PC-9 (cell line): ENCODE results near the gene EHD2. TPM values are rescaled to one million over a fixed set of nuclear protein-coding genes. Genes with fewer than 3 reads are reported as not detected.
"Not testable (repeated sequence)": the region's sequence is repeated elsewhere in the genome, so short reads cannot be mapped to it uniquely, and the experiment has no call there.

Experiments used
- BruUV-seq: library from RNA; stranded (reverse); fragments of 400-500 nt; replicated peaks from 2 replicates; lab custom pipeline; 2021; lab: Mats Ljungman, UMichigan
- CTCF ChIA-PET: fragments of 300-600 bp; sonication (Branson Sonifier 250); formaldehyde crosslinking; loops from one replicate; lab custom pipeline; 2022; ENCODE audit warnings: antibody characterized with exemption; lab: Charles Lee
- POLR2A ChIA-PET: fragments of 300-600 bp; sonication (Branson Sonifier 250); formaldehyde crosslinking; loops from one replicate; lab custom pipeline; 2022; ENCODE audit warnings: antibody characterized with exemption; ENCODE audit not compliant: unreplicated experiment; lab: Charles Lee
- DNase-seq, 2 experiments: peaks; one replicate each; pipeline versions ENCODE4 v3.0.0 to v3.0.0-alpha.2; 2015 to 2022; ENCODE audit warnings: mixed read lengths in 1 of 2
- H2AFZ ChIP-seq: fragments of 200-600 bp; sonication (generic); 2 replicates; pipeline ENCODE4 v1.8.1; 2017; ENCODE audit warnings: antibody characterized with exemption
- H3F3A ChIP-seq: fragments of 200-600 bp; sonication (generic); 2 replicates; pipeline ENCODE4 v1.8.1; 2017; ENCODE audit warnings: antibody characterized with exemption, mild to moderate bottlenecking, low read depth; ENCODE audit not compliant: insufficient read depth
- H3K27ac ChIP-seq: fragments of 200-600 bp; sonication (generic); 2 replicates; pipeline ENCODE4 v1.6.1; 2016; ENCODE audit warnings: mixed run types
- H3K27me3 ChIP-seq: fragments of 200-600 bp; sonication (generic); 2 replicates; pipeline ENCODE4 v1.6.1; 2016; ENCODE audit warnings: low read depth, mixed run types; ENCODE audit not compliant: insufficient read depth
- H3K36me3 ChIP-seq: fragments of 200-600 bp; sonication (generic); 2 replicates; pipeline ENCODE4 v1.6.1; 2016; ENCODE audit warnings: low read depth, mixed run types
- H3K4me1 ChIP-seq: fragments of 200-600 bp; sonication (generic); replicated peaks from 2 replicates; pipeline ENCODE4 v1.6.1; 2016; ENCODE audit warnings: mixed run types; ENCODE audit not compliant: insufficient read depth
- H3K4me2 ChIP-seq: fragments of 200-600 bp; sonication (generic); 2 replicates; pipeline ENCODE4 v1.6.1; 2017; ENCODE audit warnings: mixed run types
- H3K4me3 ChIP-seq: fragments of 200-600 bp; sonication (generic); 2 replicates; pipeline ENCODE4 v1.6.1; 2016; ENCODE audit warnings: mixed run types
- H3K79me2 ChIP-seq: fragments of 200-600 bp; sonication (generic); 2 replicates; pipeline ENCODE4 v1.6.1; 2017; ENCODE audit warnings: low read depth, mixed run types
- H3K9me2 ChIP-seq: fragments of 200-600 bp; sonication (generic); 2 replicates; pipeline ENCODE4 v1.8.1; 2017; ENCODE audit warnings: mild to moderate bottlenecking; ENCODE audit not compliant: insufficient read depth
- H3K9me3 ChIP-seq: fragments of 200-600 bp; sonication (generic); 2 replicates; pipeline ENCODE4 v1.8.1; 2016; ENCODE audit warnings: low read depth; ENCODE audit not compliant: insufficient read depth
- H4K20me1 ChIP-seq: fragments of 200-600 bp; sonication (generic); 2 replicates; pipeline ENCODE4 v1.8.1; 2017; ENCODE audit not compliant: insufficient read depth
- CTCF ChIP-seq: fragments of 200-600 bp; sonication (generic); conservative IDR thresholded peaks from 2 replicates; pipeline ENCODE4 v1.6.1; 2017; ENCODE audit warnings: mixed run types, antibody characterized with exemption, mild to moderate bottlenecking, moderate library complexity
- EZH2 ChIP-seq: fragments of 200-600 bp; sonication (generic); IDR thresholded peaks from 2 replicates; pipeline ENCODE4 v1.8.0; 2017; ENCODE audit warnings: antibody characterized with exemption, low read depth
- intact Hi-C: fragments of 100-400 bp; cut with micrococcal nuclease; formaldehyde crosslinking; loops from one replicate; pipeline ENCODE4 v1.10.0; 2022; ENCODE audit not compliant: unreplicated experiment
- total RNA-seq: library from RNA; stranded (reverse); gene quantifications from 2 replicates; pipeline ENCODE4 v1.2.3, GENCODE V29; 2021

EHD2 gene
- total RNA-seq, 1 experiment from 2014 or later: 25.6 TPM

- DNase-seq: peak; percentile 68 to 92
- TF ChIP-seq EZH2 (no peak), CTCF (0 out of 2 replicates have a peak, but pooled peaks have one; percentile 14)
- H3K27me3 ChIP-seq: no peaks in the 10 kb centered on the region
- H3K36me3 ChIP-seq: no peaks in the 10 kb centered on the region
- peak overlapping the region; percentile 99 for H3K27ac ChIP-seq
- TSS peak; percentile 38 for BruUV-seq
- no peaks in the 10 kb centered on the region for H3K9me2 ChIP-seq
- CTCF ChIA-PET: interaction anchor here (0.6 kb wide), 2 partner anchors 225 to 1151 kb away, joined by 3 to 4 read pairs; no protein-coding TSS in a partner anchor
- H3K4me3 ChIP-seq: peak overlapping the region; percentile 35
- peaks cover 82% of the 10 kb centered on the region for H3K4me1 ChIP-seq
- H4K20me1 ChIP-seq: no peaks in the 10 kb centered on the region
- H2AFZ ChIP-seq: no peak overlapping the region
- H3F3A ChIP-seq: peaks cover 80% of the 10 kb centered on the region
- H3K4me2 ChIP-seq: peak overlapping the region; percentile 84
- intact Hi-C loops: loop anchor here (1.0 kb wide), 3 partner anchors 16 to 149 kb away; partner anchors contain the start of gene NAPA
- POLR2A ChIA-PET: interaction anchor here (0.5 to 0.9 kb wide), 6 partner anchors 13 to 438 kb away, joined by 3 to 7 read pairs (median 5); no protein-coding TSS in a partner anchor
- peaks cover 60% of the 10 kb centered on the region for H3K79me2 ChIP-seq
- H3K9me3 ChIP-seq: no peaks in the 10 kb centered on the region
Measured at GRCh38 chr19:47663911-47664771, 49.1 kb upstream of the EHD2 start.

GRCh38 chr19:47668556-47668955 is 44.7 kb upstream of the EHD2 start:
- DNase-seq, H3K9me2 ChIP-seq, H4K20me1 ChIP-seq, intact Hi-C loops, H2AFZ ChIP-seq, H3K4me3 ChIP-seq, BruUV-seq, H3K9me3 ChIP-seq, H3K36me3 ChIP-seq, H3K27me3 ChIP-seq, H3K4me2 ChIP-seq, H3K27ac ChIP-seq: not testable (repeated sequence)
- ChIA-PET CTCF (interaction anchor here (0.6 to 0.7 kb wide), 2 partner anchors 37 to 610 kb away, joined by 3 to 4 read pairs; no protein-coding TSS in a partner anchor), POLR2A (interaction anchor here (0.7 kb wide), 1 partner anchor 20 kb away, joined by 4 read pairs; no protein-coding TSS in a partner anchor)
- Histone ChIP-seq H3F3A (peaks cover 43% of the 10 kb centered on the region), H3K79me2 (peaks cover 51% of the 10 kb centered on the region), H3K4me1 (peaks cover 44% of the 10 kb centered on the region)

- H3K4me2 ChIP-seq: no peak overlapping the region
- peaks cover 42% of the 10 kb centered on the region for H3K79me2 ChIP-seq
- DNase-seq: no peak
- H3F3A ChIP-seq: peaks cover 22% of the 10 kb centered on the region; the same call in 1 of the 2 replicates
- no peak overlapping the region for H2AFZ ChIP-seq
- TF ChIP-seq CTCF: no peak
- TF ChIP-seq EZH2: no peak
- no peak overlapping the region for H3K4me3 ChIP-seq
- no peaks in the 10 kb centered on the region for H4K20me1 ChIP-seq
- POLR2A ChIA-PET: no interaction called here
- H3K9me3 ChIP-seq: no peaks in the 10 kb centered on the region
- intact Hi-C loops: no loop called here
- no peaks in the 10 kb centered on the region for H3K27me3 ChIP-seq
- H3K4me1 ChIP-seq: peaks cover 22% of the 10 kb centered on the region
- CTCF ChIA-PET: no interaction called here
- H3K36me3 ChIP-seq: peaks cover 8% of the 10 kb centered on the region
- no peak overlapping the region for H3K27ac ChIP-seq
- BruUV-seq: no TSS peak
- no peaks in the 10 kb centered on the region for H3K9me2 ChIP-seq
Measured at GRCh38 chr19:47670736-47671135, 42.5 kb upstream of the EHD2 start.
